Neural cell (in vitro differentiated cells): Measurements from ENCODE around the gene MEP1B.

Experiments used
- CTCF ChIP-seq: fragments of 450-650 bp; IDR thresholded peaks from 2 replicates; pipeline ENCODE4 v1.5.1; 2014; ENCODE audit warnings: antibody characterized with exemption, mild to moderate bottlenecking, moderate library complexity; ENCODE audit not compliant: poor library complexity, severe bottlenecking
- EP300 ChIP-seq: fragments of 450-650 bp; conservative IDR thresholded peaks from 2 replicates; pipeline ENCODE4 v1.6.1; 2014; ENCODE audit warnings: antibody characterized with exemption, mild to moderate bottlenecking, moderate library complexity; ENCODE audit not compliant: poor library complexity, severe bottlenecking
- EZH2 ChIP-seq: fragments of 200-600, 300-800 bp; shearing (Covaris generic), sonication (generic); IDR thresholded peaks from 2 replicates; pipeline ENCODE4 v1.6.1; 2014; ENCODE audit warnings: antibody characterized with exemption, low read length, borderline replicate concordance, mild to moderate bottlenecking; ENCODE audit not compliant: insufficient read depth, poor library complexity, severe bottlenecking
- POLR2AphosphoS5 ChIP-seq: IDR thresholded peaks from 2 replicates; pipeline ENCODE4 v1.6.1; 2012
- RAD21 ChIP-seq: fragments of 450-650 bp; conservative IDR thresholded peaks from 2 replicates; pipeline ENCODE4 v1.6.1; 2014; ENCODE audit warnings: antibody characterized with exemption, mild to moderate bottlenecking, moderate library complexity
- SMC3 ChIP-seq: fragments of 450-650 bp; conservative IDR thresholded peaks from 2 replicates; pipeline ENCODE4 v1.6.1; 2014; ENCODE audit warnings: antibody characterized with exemption, mild to moderate bottlenecking, moderate library complexity; ENCODE audit not compliant: poor library complexity
- TAF1 ChIP-seq: IDR thresholded peaks from 2 replicates; pipeline ENCODE4 v1.6.1; 2012; ENCODE audit warnings: low read depth

GRCh38 chr18:32262092-32262491 lies 72.3 kb downstream of the MEP1B start:
- TF ChIP-seq CTCF (no peak), EP300 (no peak), EZH2 (no peak), SMC3 (no peak), RAD21 (no peak), TAF1 (no peak), POLR2AphosphoS5 (no peak)
